ENCODE results near the gene SKOR1.

DNA sequence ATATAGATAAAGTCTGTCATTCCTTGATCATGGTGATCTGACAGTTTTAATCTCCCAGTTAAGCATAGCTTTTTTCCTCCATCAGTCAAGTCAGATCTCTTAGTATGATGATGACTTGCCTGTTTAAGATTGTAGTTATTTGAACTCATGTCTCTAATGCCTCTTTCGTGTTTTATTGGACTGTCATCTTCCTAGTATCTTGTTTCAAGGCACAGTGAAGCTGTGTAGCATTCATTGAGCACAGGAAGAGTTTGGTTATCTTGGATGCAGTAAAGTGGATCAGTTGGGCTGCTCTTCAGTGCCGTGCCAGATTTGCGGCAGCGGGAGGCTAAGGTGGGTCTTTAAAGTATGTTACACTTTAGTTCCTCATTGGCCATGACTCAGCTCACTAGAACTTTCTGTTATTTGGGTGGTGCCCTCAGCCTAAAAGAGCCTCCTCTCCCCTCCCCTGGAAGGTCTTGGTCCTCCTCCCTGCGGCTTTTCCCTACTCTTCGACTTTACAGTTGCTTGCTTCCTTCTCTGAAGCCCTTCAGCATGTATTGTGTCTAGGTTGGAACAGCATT is 45.7 kb upstream of the SKOR1 start:
- no peak for TF ChIP-seq SRF (IDR thresholded peaks at IDR 0.05; ENCODE audit: low read depth, low read length)
- TF ChIP-seq EZH2 (IDR thresholded peaks at IDR 0.05; ENCODE audit: low read depth, low read length, severe bottlenecking) = no peak
- TF ChIP-seq TBP (IDR thresholded peaks at IDR 0.05; ENCODE audit: low read depth, low read length) = no peak
- no peak for TF ChIP-seq RNF2 (IDR thresholded peaks at IDR 0.05; ENCODE audit: borderline replicate concordance, low read depth, low read length, missing control alignments, poor library complexity, severe bottlenecking)
- no peak for TF ChIP-seq CHD2 (IDR thresholded peaks at IDR 0.05; ENCODE audit: low read length)
- TF ChIP-seq, protein P1, sequence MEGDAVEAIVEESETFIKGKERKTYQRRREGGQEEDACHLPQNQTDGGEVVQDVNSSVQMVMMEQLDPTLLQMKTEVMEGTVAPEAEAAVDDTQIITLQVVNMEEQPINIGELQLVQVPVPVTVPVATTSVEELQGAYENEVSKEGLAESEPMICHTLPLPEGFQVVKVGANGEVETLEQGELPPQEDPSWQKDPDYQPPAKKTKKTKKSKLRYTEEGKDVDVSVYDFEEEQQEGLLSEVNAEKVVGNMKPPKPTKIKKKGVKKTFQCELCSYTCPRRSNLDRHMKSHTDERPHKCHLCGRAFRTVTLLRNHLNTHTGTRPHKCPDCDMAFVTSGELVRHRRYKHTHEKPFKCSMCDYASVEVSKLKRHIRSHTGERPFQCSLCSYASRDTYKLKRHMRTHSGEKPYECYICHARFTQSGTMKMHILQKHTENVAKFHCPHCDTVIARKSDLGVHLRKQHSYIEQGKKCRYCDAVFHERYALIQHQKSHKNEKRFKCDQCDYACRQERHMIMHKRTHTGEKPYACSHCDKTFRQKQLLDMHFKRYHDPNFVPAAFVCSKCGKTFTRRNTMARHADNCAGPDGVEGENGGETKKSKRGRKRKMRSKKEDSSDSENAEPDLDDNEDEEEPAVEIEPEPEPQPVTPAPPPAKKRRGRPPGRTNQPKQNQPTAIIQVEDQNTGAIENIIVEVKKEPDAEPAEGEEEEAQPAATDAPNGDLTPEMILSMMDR (IDR thresholded peaks at IDR 0.05; ENCODE audit: control extremely low read depth in 1 of 3, insufficient read depth in 1 of 3, low read depth in 1 of 3, low read length in 3 of 3) = no peak
- TF ChIP-seq RFX5 (IDR thresholded peaks at IDR 0.05; ENCODE audit: borderline replicate concordance, low read depth, low read length) = no peak
- no peak for TF ChIP-seq POLR2A (IDR thresholded peaks at IDR 0.05; ENCODE audit: control extremely low read depth in 1 of 2, low read depth in 2 of 2, low read length in 2 of 2)
- no peak for TF ChIP-seq HDAC2 (IDR thresholded peaks at IDR 0.05; ENCODE audit: borderline replicate concordance in 1 of 2, low read depth in 2 of 2, low read length in 2 of 2)
